GM21825 (cell line): ENCODE measurements around the gene SKIDA1.

Experiments
- ATAC-seq: cut with Tn5 transposase; IDR thresholded peaks from one replicate; pipeline ENCODE4 v1.9.1; 2021; ENCODE audit warnings: mild to moderate bottlenecking, moderate library complexity; ENCODE audit not compliant: unreplicated experiment

The SKIDA1 gene

GRCh38 chr10:21502348-21502740 is 23.1 kb downstream of the SKIDA1 start:
- no peak for ATAC-seq

- no peak for ATAC-seq
Measured at GRCh38 chr10:21501731-21502347, 23.6 kb downstream of the SKIDA1 start.

GRCh38 chr10:21501091-21501490 is 24.4 kb downstream of the SKIDA1 start:
- no peak for ATAC-seq

GRCh38 chr10:21500578-21500910 is 24.9 kb downstream of the SKIDA1 start:
- no peak for ATAC-seq

GRCh38 chr10:21499701-21500577 is 25.5 kb downstream of the SKIDA1 start:
- no peak for ATAC-seq

- no peak for ATAC-seq
Measured at GRCh38 chr10:21498986-21499385, 26.5 kb downstream of the SKIDA1 start.

- no peak for ATAC-seq
Measured at GRCh38 chr10:21498377-21498776, 27.1 kb downstream of the SKIDA1 start.

- no peak for ATAC-seq
Measured at GRCh38 chr10:21497177-21497807, 28.2 kb downstream of the SKIDA1 start.

GRCh38 chr10:21496343-21497176 is 28.9 kb downstream of the SKIDA1 start:
- peak; percentile 42 for ATAC-seq

- ATAC-seq: peak; percentile 82
Measured at GRCh38 chr10:21495752-21496342, 29.6 kb downstream of the SKIDA1 start.

GRCh38 chr10:21495002-21495751 is 30.3 kb downstream of the SKIDA1 start:
- no peak for ATAC-seq

GRCh38 chr10:21494191-21495001 is 31.1 kb downstream of the SKIDA1 start:
- no peak for ATAC-seq

- ATAC-seq: no peak
Measured at GRCh38 chr10:21493784-21494183, 31.7 kb downstream of the SKIDA1 start.

- ATAC-seq: no peak
Measured at GRCh38 chr10:21492421-21492820, 33.1 kb downstream of the SKIDA1 start.

GRCh38 chr10:21490711-21491105 is 34.8 kb downstream of the SKIDA1 start:
- no peak for ATAC-seq

- no peak for ATAC-seq
Measured at GRCh38 chr10:21490028-21490710, 35.3 kb downstream of the SKIDA1 start.

- ATAC-seq: no peak
Measured at GRCh38 chr10:21488957-21489446, 36.5 kb downstream of the SKIDA1 start.

GRCh38 chr10:21488246-21488956 is 37.1 kb downstream of the SKIDA1 start:
- no peak for ATAC-seq
